Measurements from ENCODE around the gene TRNP1.

The TRNP1 gene

GRCh38 chr1:27025718-27026117 lies 32.2 kb downstream of the TRNP1 start:
- FAIRE-seq, result no peak
- DNase-seq (ENCODE audit: insufficient read length, low spot score), result no peak

GRCh38 chr1:27026621-27027574 lies 33.4 kb downstream of the TRNP1 start:
- no peak for FAIRE-seq

GRCh38 chr1:27027575-27028250 lies 34.2 kb downstream of the TRNP1 start:
- FAIRE-seq (no peak), DNase-seq (ENCODE audit: insufficient read length, low spot score) (no peak)

More at GRCh38 chr1:27026621-27027574, 33.4 kb downstream of the TRNP1 start:
- DNase-seq (ENCODE audit: insufficient read length, low spot score), result no peak

- FAIRE-seq (no peak), DNase-seq (ENCODE audit: insufficient read length, low spot score) (no peak)
Observed at GRCh38 chr1:27029517-27029916, 36.0 kb downstream of the TRNP1 start.

GRCh38 chr1:27031235-27032118 lies 38.0 kb downstream of the TRNP1 start:
- DNase-seq (ENCODE audit: insufficient read length, low spot score) (peak; percentile 40), FAIRE-seq (no peak)

- FAIRE-seq, result no peak
- no peak for DNase-seq (ENCODE audit: insufficient read length, low spot score)
Observed at GRCh38 chr1:27032119-27032461, 38.6 kb downstream of the TRNP1 start.

GRCh38 chr1:27033043-27033746 lies 39.7 kb downstream of the TRNP1 start:
- FAIRE-seq (no peak), DNase-seq (ENCODE audit: insufficient read length, low spot score) (no peak)

GRCh38 chr1:27035344-27035743 lies 41.9 kb downstream of the TRNP1 start:
- DNase-seq (ENCODE audit: insufficient read length, low spot score) (no peak), FAIRE-seq (no peak)

GRCh38 chr1:27036718-27037117 lies 43.2 kb downstream of the TRNP1 start:
- FAIRE-seq (no peak), DNase-seq (ENCODE audit: insufficient read length, low spot score) (no peak)

GRCh38 chr1:27037518-27037917 lies 44.0 kb downstream of the TRNP1 start:
- no peak for FAIRE-seq

GRCh38 chr1:27038020-27038419 lies 44.5 kb downstream of the TRNP1 start:
- FAIRE-seq (no peak), DNase-seq (ENCODE audit: insufficient read length, low spot score) (no peak)

More at GRCh38 chr1:27037518-27037917, 44.0 kb downstream of the TRNP1 start:
- DNase-seq (ENCODE audit: insufficient read length, low spot score), result no peak

GRCh38 chr1:27042670-27043069 lies 49.2 kb downstream of the TRNP1 start:
- DNase-seq (ENCODE audit: insufficient read length, low spot score) (no peak), FAIRE-seq (no peak)

GRCh38 chr1:27044613-27045151 lies 51.2 kb downstream of the TRNP1 start:
- FAIRE-seq, result no peak

GRCh38 chr1:27045973-27046558 lies 52.6 kb downstream of the TRNP1 start:
- FAIRE-seq (no peak), DNase-seq (ENCODE audit: insufficient read length, low spot score) (peak; percentile 63)

More at GRCh38 chr1:27044613-27045151, 51.2 kb downstream of the TRNP1 start:
- DNase-seq (ENCODE audit: insufficient read length, low spot score), result peak; percentile 72

GRCh38 chr1:27047914-27048313 lies 54.4 kb downstream of the TRNP1 start:
- DNase-seq (ENCODE audit: insufficient read length, low spot score), result no peak
- no peak for FAIRE-seq

- FAIRE-seq, result no peak
Observed at GRCh38 chr1:27049100-27049499, 55.6 kb downstream of the TRNP1 start.

GRCh38 chr1:27049607-27050006 lies 56.1 kb downstream of the TRNP1 start:
- FAIRE-seq, result no peak

More at GRCh38 chr1:27049100-27049499, 55.6 kb downstream of the TRNP1 start:
- DNase-seq (ENCODE audit: insufficient read length, low spot score), result no peak

More at GRCh38 chr1:27049607-27050006, 56.1 kb downstream of the TRNP1 start:
- no peak for DNase-seq (ENCODE audit: insufficient read length, low spot score)

Data from HTR-8/SVneo (cell line).